GM19035 (cell line): ENCODE results near the gene FFAR1.
"Not testable (repeated sequence)": the region's sequence is repeated elsewhere in the genome, so short reads cannot be mapped to it uniquely, and the experiment has no call there.

Experiments
- ATAC-seq: cut with Tn5 transposase; IDR thresholded peaks from one replicate; pipeline ENCODE4 v1.9.1; 2021; ENCODE audit not compliant: unreplicated experiment

FFAR1 gene

DNA sequence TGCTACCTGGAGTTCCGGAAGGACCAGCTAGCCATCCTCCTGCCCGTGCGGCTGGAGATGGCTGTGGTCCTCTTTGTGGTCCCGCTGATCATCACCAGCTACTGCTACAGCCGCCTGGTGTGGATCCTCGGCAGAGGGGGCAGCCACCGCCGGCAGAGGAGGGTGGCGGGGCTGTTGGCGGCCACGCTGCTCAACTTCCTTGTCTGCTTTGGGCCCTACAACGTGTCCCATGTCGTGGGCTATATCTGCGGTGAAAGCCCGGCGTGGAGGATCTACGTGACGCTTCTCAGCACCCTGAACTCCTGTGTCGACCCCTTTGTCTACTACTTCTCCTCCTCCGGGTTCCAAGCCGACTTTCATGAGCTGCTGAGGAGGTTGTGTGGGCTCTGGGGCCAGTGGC is 11.7 kb downstream of the FFAR1 start:
- not testable (repeated sequence) for ATAC-seq

DNA sequence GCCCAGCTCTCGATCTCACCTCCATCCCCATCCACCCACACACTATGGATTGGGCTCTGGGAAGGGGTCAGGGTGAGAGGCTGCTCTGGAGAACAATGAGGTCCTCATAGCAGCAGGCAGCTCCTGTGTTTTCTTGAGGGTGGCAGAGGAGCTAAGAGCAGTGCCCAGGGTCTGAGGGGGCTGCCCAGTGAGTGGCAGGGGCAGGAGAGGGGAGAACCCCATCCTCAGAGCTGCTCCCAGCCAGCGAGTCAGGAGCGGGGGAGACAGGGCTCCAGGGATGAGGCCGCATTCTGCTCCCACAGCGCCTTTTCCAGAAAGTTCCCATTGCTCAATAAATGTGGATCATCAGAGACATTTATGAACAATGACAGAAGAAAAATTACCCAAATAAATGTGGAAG is 12.4 kb downstream of the FFAR1 start:
- ATAC-seq = not testable (repeated sequence)

- no peak for ATAC-seq
Observed at GRCh38 chr19:35360880-35361420, 13.2 kb downstream of the FFAR1 start.

GRCh38 chr19:35362261-35363000 is 14.7 kb downstream of the FFAR1 start:
- no peak for ATAC-seq

- no peak for ATAC-seq
Observed at GRCh38 chr19:35363001-35363590, 15.4 kb downstream of the FFAR1 start.

DNA sequence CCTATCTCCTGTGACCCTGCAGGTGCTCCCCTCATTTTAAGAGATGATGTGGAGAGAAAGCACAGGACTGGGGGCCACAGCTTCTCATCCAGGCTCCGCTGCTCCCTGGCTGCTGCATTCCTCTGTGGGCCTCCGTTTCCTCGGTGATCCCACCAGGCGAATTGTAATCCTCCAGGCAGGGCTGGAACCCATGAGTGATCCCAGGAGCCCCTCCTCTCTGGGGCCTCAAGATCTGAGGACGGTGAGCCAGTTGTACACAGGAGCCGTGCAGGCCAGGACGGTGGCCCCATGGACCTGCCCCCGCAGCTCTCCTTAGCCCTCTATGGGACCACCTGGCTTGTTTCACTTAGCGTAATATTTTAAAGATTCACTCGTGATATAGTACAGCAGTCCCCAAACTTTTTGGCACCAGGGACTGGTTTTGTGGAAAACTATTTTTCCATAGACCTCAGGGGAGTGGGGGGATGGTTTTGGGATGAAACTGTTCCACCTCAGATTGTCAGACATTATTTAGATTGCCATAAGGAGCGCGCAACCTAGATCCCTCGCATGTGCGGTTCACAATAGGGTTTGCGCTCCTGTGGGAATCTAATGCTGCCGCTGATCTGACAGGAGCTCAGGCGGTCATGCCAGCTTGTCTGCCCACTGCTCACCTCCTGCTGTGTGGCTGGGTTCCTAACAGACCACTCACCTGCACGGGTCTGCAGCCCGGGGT is 16.2 kb downstream of the FFAR1 start:
- no peak for ATAC-seq

DNA sequence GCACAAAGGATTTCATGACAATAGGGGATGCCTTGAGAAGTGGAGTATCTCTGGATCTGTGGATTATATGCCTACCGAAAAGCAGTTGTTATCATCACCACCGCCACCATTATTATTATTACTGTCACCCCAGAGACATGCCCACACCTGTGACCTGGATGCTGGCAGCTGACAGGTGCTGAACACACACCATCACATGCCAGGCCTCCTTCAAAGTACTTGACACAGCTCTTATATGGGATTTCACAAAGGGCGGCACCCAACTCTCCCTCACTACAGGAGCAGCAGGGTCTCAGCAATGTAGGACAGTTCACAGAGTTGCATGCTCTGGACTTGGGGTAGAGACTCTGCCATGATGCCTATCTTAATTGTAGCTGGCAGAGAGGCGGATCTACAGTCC is 17.6 kb downstream of the FFAR1 start:
- no peak for ATAC-seq

- no peak for ATAC-seq
Observed at GRCh38 chr19:35368378-35368777, 20.7 kb downstream of the FFAR1 start.

- ATAC-seq = no peak
Observed at GRCh38 chr19:35369522-35369921, 21.8 kb downstream of the FFAR1 start.

DNA sequence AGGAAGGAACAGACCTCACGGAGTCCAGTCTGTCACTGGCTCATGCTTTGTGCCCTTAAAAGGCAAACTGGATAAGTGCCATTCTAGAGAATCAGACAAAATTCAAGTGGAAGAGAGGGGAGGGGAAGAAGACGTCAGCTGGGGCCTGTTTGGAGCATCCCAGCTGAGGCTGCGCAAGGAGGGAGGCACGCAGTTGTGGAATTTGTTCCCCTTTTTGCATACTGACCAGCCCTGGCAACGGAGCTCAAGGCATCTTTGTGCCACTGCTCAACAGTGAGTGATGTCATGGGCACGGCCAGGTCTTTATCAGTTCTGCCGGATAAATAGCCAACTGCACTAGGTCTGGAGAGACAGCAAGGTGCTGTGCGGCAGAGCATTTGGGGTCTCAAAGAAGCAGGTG is 23.0 kb downstream of the FFAR1 start, which contains the start of gene GPR42:
Gene GPR42, plus strand, starts transcription at position 347 of the 400 bp plus-strand sequence. CDS start 292 bp downstream, outside the sequence.
- ATAC-seq = no peak

DNA sequence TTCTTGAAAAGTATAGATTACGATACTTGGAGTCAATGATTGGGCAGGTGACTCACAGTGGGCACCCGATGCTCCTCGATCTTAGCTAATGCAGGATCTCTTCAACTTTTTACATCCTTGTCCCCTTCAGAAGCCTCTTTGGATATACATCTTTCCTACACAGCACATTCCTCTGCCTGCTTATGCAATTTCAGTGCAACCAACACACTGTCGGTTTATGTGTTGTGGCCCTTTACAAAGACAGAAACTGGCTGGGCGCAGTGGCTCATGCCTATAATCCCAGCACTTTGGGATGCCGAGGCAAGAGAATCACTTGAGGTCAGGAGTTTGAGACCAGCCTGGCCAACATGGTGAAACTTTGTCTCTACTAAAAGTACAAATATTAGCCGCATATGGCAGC is 25.8 kb downstream of the FFAR1 start:
- no peak for ATAC-seq

DNA sequence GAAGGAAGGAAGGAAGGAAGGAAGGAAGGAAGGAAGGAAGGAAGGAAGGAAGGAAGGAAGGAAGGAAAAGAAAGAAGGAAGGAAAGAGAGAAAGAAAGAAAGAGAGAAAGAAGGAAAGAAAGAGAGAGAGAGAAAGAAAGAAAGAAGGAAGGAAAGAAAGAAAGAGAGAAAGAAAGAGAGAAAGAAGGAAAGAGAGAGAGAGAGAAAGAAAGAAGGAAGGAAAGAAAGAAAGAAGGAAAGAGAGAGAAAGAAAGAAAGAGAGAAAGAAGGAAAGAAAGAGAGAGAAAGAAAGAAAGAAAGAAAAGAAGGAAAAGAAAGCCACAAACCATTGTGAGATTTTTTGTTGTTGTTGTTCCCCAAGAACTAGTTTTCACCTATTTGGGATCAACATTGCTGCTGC is 26.3 kb downstream of the FFAR1 start:
- not testable (repeated sequence) for ATAC-seq

DNA sequence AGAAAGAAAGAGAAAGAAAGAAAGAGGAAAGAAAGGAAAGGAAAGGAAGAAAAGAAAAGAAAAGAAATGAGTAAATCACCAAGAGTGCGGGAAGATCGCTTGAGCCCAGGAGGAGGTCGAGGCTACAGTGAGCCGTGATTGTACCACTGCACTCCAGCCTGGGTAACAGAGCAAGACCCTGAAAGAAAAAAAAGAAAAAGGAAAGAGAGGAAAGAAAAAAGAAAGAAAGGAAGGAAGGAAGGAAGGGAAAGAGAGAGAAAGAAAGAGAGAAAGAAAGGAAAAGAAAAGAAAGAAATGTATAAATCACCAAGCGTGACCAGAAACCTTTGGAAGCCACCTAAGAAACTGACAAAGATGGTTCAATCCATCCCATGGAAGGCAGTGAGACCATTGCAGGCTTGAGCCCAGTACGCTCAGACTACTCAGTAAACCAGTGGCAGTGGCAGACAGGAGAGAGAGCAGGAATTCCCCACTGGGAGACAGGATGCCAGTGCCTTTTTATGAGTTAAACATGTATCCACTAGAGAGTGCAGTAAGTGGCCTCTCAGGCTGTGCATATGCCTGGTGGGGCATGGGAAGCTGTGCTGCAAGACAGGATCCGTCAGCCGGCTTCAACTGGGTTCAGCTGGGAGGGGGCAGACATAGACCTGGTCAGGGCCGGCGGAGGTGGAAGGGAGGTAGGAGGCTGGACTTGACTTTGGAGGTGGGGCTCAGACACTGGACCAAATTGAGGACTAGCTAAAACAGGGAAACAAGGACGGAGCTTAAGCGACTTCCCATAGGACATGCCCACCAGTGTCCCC is 28.0 kb downstream of the FFAR1 start:
- no peak for ATAC-seq

DNA sequence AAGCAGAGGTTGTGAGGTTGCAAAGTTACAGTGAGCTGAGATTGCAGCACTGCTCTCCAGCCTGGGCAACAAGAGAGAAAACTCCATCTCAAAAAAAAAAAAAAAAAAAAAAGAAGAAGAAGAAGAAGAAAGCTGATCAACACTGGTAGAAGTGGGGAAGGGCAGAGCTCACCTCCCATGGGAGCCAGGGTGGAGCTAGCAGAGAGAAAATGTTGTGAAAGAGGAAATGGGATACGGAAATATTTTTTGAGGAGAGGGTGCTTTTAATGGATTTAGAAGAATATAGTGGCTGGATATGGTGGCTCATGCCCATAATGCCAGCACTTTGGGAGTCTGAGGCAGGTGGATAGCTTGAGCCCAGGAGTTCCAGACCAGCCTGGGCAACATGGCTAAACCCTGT is 30.0 kb downstream of the FFAR1 start:
- ATAC-seq = no peak

- no peak for ATAC-seq
Observed at GRCh38 chr19:35378356-35378755, 30.7 kb downstream of the FFAR1 start.

DNA sequence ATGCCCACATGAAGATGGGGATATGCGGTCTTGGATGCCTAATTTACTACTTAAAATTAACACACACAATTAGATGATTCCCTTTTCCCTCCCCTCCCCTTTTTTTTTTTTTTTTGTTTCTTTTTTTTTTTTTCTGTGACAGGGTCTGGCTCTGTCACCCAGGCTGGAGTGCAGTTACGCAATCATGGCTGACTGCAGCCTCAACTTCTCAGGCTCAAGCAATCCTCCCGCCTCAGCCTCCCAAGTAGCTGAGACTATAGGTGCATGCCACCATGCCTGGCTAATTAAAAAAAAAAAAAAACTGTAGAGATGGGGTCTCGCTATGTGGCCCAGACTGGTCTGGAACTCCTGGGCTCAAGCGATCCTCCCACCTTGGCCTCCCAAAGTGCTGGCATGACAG is 31.8 kb downstream of the FFAR1 start:
- not testable (repeated sequence) for ATAC-seq

DNA sequence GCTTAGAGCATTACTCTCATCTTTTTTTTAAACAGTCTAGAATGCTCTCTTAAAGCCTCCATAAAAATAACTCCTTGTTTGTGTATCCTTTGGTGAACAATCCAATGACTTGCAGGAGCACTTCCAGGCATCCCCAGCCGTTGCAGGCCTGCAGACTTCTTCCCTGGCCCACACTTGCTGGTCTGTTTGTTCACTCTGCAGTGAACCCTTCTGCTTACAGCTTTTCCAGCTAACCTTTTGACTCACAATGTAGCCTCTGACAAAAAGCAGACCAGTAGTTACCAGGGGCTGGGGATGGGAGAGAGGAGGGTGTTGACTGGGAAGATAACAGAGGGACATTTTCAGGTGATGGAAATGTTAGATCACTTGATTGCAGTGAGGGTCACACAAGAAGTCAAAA is 32.3 kb downstream of the FFAR1 start:
- ATAC-seq = no peak

- ATAC-seq = no peak
Observed at GRCh38 chr19:35380450-35381124, 32.9 kb downstream of the FFAR1 start.

- ATAC-seq = no peak
Observed at GRCh38 chr19:35381318-35381717, 33.6 kb downstream of the FFAR1 start.

- no peak for ATAC-seq
Observed at GRCh38 chr19:35381926-35382325, 34.2 kb downstream of the FFAR1 start.
